GM11168 (cell line): ENCODE measurements around the gene GNG12.

Experiments
- in situ Hi-C: fragments of 300-500 bp; cut with MboI; formaldehyde crosslinking; loops from one replicate; pipeline ENCODE4 v1.12.0; 2022; ENCODE audit warnings: low sequenced_read_pairs; ENCODE audit not compliant: unreplicated experiment

The GNG12 gene

GRCh38 chr1:67740543-67740942, 92.7 kb downstream of the GNG12 start:
- in situ Hi-C loops = loop anchor here (25.0 kb wide), 1 partner anchor 528 kb away; no protein-coding TSS in a partner anchor

GRCh38 chr1:67739361-67739760, 93.9 kb downstream of the GNG12 start:
- in situ Hi-C loops = loop anchor here (25.0 kb wide), 1 partner anchor 527 kb away; no protein-coding TSS in a partner anchor

- in situ Hi-C loops = loop anchor here (25.0 kb wide), 1 partner anchor 526 kb away; no protein-coding TSS in a partner anchor
Measured at GRCh38 chr1:67738401-67738800, 94.9 kb downstream of the GNG12 start.

GRCh38 chr1:67737875-67738274, 95.4 kb downstream of the GNG12 start:
- in situ Hi-C loops = loop anchor here (25.0 kb wide), 1 partner anchor 526 kb away; no protein-coding TSS in a partner anchor

- in situ Hi-C loops = loop anchor here (25.0 kb wide), 1 partner anchor 524 kb away; no protein-coding TSS in a partner anchor
Measured at GRCh38 chr1:67736750-67737149, 96.5 kb downstream of the GNG12 start.

- in situ Hi-C loops = loop anchor here (25.0 kb wide), 1 partner anchor 524 kb away; no protein-coding TSS in a partner anchor
Measured at GRCh38 chr1:67735806-67736627, 97.2 kb downstream of the GNG12 start.

- in situ Hi-C loops = loop anchor here (25.0 kb wide), 1 partner anchor 523 kb away; no protein-coding TSS in a partner anchor
Measured at GRCh38 chr1:67735206-67735605, 98.1 kb downstream of the GNG12 start.

GRCh38 chr1:67734323-67734690, 99.0 kb downstream of the GNG12 start:
- in situ Hi-C loops = loop anchor here (25.0 kb wide), 1 partner anchor 522 kb away; no protein-coding TSS in a partner anchor

- in situ Hi-C loops = loop anchor here (25.0 kb wide), 1 partner anchor 522 kb away; no protein-coding TSS in a partner anchor
Measured at GRCh38 chr1:67733681-67734322, 99.5 kb downstream of the GNG12 start.

GRCh38 chr1:67732750-67733151, 100.5 kb downstream of the GNG12 start:
- in situ Hi-C loops = loop anchor here (25.0 kb wide), 1 partner anchor 520 kb away; no protein-coding TSS in a partner anchor

GRCh38 chr1:67731322-67731721, 101.9 kb downstream of the GNG12 start:
- in situ Hi-C loops = loop anchor here (25.0 kb wide), 1 partner anchor 519 kb away; no protein-coding TSS in a partner anchor

GRCh38 chr1:67730312-67730711, 103.0 kb downstream of the GNG12 start:
- in situ Hi-C loops = loop anchor here (25.0 kb wide), 1 partner anchor 518 kb away; no protein-coding TSS in a partner anchor

- in situ Hi-C loops = loop anchor here (25.0 kb wide), 1 partner anchor 518 kb away; no protein-coding TSS in a partner anchor
Measured at GRCh38 chr1:67729872-67730271, 103.4 kb downstream of the GNG12 start.

GRCh38 chr1:67726224-67726623, 107.0 kb downstream of the GNG12 start:
- in situ Hi-C loops = loop anchor here (25.0 kb wide), 1 partner anchor 514 kb away; no protein-coding TSS in a partner anchor

- in situ Hi-C loops = loop anchor here (25.0 kb wide), 1 partner anchor 513 kb away; no protein-coding TSS in a partner anchor
Measured at GRCh38 chr1:67724928-67725560, 108.2 kb downstream of the GNG12 start.

GRCh38 chr1:67723620-67724019, 109.6 kb downstream of the GNG12 start:
- in situ Hi-C loops = no loop called here

GRCh38 chr1:67723126-67723525, 110.1 kb downstream of the GNG12 start:
- in situ Hi-C loops = no loop called here

- in situ Hi-C loops = no loop called here
Measured at GRCh38 chr1:67722292-67722944, 110.8 kb downstream of the GNG12 start.

GRCh38 chr1:67721650-67722291, 111.5 kb downstream of the GNG12 start:
- in situ Hi-C loops = no loop called here
